PC-3 (cell line): Measurements from ENCODE around the gene R3HDM4.

Experiments
- EZH2 ChIP-seq: fragments of 300-600 bp; sonication (generic); IDR thresholded peaks from one replicate; pipeline ENCODE4 v1.6.1; 2017; ENCODE audit warnings: antibody characterized with exemption, mild to moderate bottlenecking, low read length; ENCODE audit not compliant: unreplicated experiment
- TF ChIP-seq, protein P1 (sequence below): fragments of 300-600 bp; sonication (generic); conservative IDR thresholded peaks from 2 replicates; pipeline ENCODE4 v1.5.1; 2017; ENCODE audit warnings: antibody characterized with exemption, low read depth, mild to moderate bottlenecking, low read length

DNA sequence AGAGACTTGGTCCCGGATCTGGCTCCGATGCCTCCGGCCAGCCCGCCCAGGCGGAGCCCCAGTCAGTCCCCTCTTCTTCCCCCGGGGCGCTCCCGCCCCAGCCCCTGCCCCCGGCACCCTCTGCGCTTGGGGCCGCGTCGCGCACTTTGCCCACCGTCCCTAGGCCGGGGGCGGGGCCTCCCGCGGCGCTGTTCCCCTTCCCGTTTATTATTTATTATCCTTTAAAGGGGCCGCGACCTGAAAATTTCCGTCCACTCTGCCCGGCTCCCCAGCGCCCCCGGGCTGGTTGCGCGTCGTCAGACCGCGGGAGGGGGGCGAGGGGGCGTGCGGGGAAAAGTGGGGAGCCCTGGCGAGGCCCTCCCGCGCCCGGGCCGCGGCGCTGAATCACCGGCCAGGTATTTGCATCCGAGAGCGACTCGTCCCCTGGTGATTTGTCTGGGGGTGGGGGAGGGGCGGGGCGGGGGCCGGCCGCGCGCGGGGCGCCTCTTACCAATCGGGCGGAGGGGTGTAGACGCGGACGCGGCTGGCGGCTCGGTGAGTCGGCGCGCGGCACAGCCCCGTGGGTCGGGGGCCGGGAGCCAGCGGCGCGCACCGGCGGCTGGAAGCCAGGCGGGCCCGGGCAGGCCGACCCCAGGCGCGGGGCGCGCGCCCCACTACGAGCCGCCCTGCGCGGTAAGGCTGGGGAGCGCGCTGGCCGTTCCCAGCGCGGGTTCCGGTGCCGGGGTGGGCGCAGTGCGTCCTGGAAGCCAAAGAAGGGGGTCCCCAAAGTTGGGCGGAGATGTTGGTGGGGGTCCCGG, 12.7 kb upstream of the R3HDM4 start, which contains the start of gene ARID3A:
- TF ChIP-seq, protein P1, sequence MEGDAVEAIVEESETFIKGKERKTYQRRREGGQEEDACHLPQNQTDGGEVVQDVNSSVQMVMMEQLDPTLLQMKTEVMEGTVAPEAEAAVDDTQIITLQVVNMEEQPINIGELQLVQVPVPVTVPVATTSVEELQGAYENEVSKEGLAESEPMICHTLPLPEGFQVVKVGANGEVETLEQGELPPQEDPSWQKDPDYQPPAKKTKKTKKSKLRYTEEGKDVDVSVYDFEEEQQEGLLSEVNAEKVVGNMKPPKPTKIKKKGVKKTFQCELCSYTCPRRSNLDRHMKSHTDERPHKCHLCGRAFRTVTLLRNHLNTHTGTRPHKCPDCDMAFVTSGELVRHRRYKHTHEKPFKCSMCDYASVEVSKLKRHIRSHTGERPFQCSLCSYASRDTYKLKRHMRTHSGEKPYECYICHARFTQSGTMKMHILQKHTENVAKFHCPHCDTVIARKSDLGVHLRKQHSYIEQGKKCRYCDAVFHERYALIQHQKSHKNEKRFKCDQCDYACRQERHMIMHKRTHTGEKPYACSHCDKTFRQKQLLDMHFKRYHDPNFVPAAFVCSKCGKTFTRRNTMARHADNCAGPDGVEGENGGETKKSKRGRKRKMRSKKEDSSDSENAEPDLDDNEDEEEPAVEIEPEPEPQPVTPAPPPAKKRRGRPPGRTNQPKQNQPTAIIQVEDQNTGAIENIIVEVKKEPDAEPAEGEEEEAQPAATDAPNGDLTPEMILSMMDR = no peak
- TF ChIP-seq EZH2 = no peak
